H1 (cell line): ENCODE results near the gene ICA1. TPM values are rescaled to one million over a fixed set of nuclear protein-coding genes. Genes with fewer than 3 reads are reported as not detected.

Source experiments
- FOSL1 ChIP-seq: IDR thresholded peaks from 2 replicates; pipeline ENCODE4 v1.6.1; 2011; ENCODE audit warnings: mild to moderate bottlenecking, low read depth, low read length, moderate library complexity; ENCODE audit not compliant: insufficient read depth
- SAP30 ChIP-seq: fragments of 300-600 bp; sonication (generic); IDR thresholded peaks from 2 replicates; pipeline ENCODE4 v1.7.1; 2012; ENCODE audit warnings: low read length, moderate library complexity, mild to moderate bottlenecking, inconsistent platforms; ENCODE audit not compliant: insufficient read depth, insufficient replicate concordance
- YY1 ChIP-seq: IDR thresholded peaks from 2 replicates; pipeline ENCODE4 v1.6.1; 2011; ENCODE audit warnings: low read depth, mild to moderate bottlenecking, low read length
- polyA plus RNA-seq, 7 experiments: library from polyadenylated mRNA; depleted of rRNA in 3 of 7; stranded (reverse) in 5 of 7; unstranded in 2 of 7; fragments of >200 nt in 5 of 7; fragments of 200-250 nt in 2 of 7; gene quantifications; 1 replicate in 5 of 7; 2 replicates in 1 of 7; 4 replicates in 1 of 7; pipeline versions ENCODE4 v1.2.1 to v1.2.3, GENCODE V29; 2011 to 2013; ENCODE audit warnings: missing spikeins in 2 of 7, mixed read lengths in 2 of 7
- total RNA-seq: library from RNA; stranded (reverse); fragmentation: NEBNext Ultra II Directional; extraction: Animal tissue kit (Norgen Biotek cat#: 25700); gene quantifications from 2 replicates; pipeline ENCODE4 v1.2.1, GENCODE V29; 2021
- TF ChIP-seq, protein P1 (sequence below): IDR thresholded peaks from 2 replicates; pipeline ENCODE4 v1.6.1; 2012; ENCODE audit warnings: low read length, inconsistent platforms

ICA1 gene
- total and polyA plus RNA-seq, 2 of the 8 experiments (the other 6 are each of a cell fraction or from before 2014, with no cell fraction given) = 14.9 to 37.1 TPM

DNA sequence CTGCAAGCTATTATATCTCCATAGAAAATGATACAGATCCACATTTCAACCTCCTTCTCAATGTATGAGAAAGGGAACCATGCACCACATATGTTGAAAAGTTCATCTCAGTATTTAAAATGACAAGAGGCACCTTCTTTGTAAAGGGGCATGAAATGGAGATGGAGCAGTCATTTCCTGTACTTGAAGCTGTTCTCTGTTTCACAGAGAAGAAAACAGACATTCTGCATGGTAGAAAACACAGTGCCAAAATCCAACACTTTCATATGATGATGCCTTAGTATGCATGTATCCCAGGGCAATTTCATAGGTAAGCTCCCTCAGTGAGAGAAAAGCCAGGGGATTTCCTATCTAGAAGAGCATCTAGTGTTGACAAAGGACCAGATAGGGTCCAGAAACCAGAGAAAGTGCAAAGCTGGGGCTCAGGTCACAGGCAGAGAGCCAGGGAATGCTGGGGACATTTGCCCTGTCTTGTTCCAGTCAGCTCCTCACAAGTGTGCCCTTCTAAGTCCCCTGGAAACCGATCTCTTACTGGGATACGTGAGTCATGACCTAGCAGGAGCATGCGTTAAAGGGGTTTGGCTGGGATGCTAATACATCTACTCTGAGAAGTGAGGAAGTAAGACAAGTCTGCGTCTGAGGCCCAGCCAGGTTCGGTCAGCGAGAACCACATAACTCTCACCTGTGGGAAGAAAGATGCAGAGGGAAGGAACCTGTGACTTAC lies 118.7 kb downstream of the ICA1 start (continued):
- TF ChIP-seq SAP30 (no peak), YY1 (no peak), FOSL1 (no peak)
- TF ChIP-seq, protein P1, sequence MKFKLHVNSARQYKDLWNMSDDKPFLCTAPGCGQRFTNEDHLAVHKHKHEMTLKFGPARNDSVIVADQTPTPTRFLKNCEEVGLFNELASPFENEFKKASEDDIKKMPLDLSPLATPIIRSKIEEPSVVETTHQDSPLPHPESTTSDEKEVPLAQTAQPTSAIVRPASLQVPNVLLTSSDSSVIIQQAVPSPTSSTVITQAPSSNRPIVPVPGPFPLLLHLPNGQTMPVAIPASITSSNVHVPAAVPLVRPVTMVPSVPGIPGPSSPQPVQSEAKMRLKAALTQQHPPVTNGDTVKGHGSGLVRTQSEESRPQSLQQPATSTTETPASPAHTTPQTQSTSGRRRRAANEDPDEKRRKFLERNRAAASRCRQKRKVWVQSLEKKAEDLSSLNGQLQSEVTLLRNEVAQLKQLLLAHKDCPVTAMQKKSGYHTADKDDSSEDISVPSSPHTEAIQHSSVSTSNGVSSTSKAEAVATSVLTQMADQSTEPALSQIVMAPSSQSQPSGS = no peak
- TF ChIP-seq, all 59 proteins: peak for 0
